Neural progenitor cell (in vitro differentiated cells): ENCODE measurements around the gene P3H4.

ENCODE experiments used
- EZH2 ChIP-seq: fragments of 200-600 bp; sonication (generic); IDR thresholded peaks from 2 replicates; pipeline ENCODE4 v1.6.1; 2017; ENCODE audit warnings: antibody characterized with exemption, mild to moderate bottlenecking, moderate library complexity
- TF ChIP-seq, protein P1 (sequence below): fragments of 200-600 bp; sonication (generic); IDR thresholded peaks from 2 replicates; pipeline ENCODE4 v1.5.1; 2017; ENCODE audit warnings: antibody characterized with exemption, mild to moderate bottlenecking

DNA sequence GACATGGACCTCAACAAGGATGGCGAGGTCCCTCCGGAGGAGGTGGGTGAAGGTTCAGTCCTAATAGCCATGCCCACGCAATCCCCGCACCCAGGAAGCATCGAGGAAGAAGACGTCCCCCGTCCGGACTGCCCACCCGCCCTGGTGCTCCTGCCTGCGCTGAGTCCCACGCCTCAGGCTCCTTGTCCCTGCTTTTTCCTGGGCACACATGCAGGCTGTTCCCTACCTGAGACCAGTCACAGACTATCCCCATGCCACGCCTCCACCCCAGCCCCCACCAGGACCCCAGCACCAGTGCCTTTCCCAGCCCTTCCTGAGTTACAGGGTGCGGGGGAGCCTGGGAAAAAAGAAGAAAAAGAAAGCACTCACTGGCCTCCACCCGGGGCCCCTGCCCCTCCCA, 10.0 kb upstream of the P3H4 start:
- TF ChIP-seq, protein P1, sequence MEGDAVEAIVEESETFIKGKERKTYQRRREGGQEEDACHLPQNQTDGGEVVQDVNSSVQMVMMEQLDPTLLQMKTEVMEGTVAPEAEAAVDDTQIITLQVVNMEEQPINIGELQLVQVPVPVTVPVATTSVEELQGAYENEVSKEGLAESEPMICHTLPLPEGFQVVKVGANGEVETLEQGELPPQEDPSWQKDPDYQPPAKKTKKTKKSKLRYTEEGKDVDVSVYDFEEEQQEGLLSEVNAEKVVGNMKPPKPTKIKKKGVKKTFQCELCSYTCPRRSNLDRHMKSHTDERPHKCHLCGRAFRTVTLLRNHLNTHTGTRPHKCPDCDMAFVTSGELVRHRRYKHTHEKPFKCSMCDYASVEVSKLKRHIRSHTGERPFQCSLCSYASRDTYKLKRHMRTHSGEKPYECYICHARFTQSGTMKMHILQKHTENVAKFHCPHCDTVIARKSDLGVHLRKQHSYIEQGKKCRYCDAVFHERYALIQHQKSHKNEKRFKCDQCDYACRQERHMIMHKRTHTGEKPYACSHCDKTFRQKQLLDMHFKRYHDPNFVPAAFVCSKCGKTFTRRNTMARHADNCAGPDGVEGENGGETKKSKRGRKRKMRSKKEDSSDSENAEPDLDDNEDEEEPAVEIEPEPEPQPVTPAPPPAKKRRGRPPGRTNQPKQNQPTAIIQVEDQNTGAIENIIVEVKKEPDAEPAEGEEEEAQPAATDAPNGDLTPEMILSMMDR, result no peak
- TF ChIP-seq EZH2, result no peak
